LNCaP clone FGC (cell line): ENCODE results near the gene PCDHGA10.

Source experiments
- DNase-seq: peaks from one replicate; pipeline ENCODE4 v3.0.0-alpha.2; 2011; ENCODE audit warnings: low read depth
- H3K4me3 ChIP-seq: 2 replicates; pipeline ENCODE4 v1.5.1; 2011; ENCODE audit warnings: mild to moderate bottlenecking, low read depth, low read length, control low read depth
- TF ChIP-seq, protein P1 (sequence below): IDR thresholded peaks from 2 replicates; pipeline ENCODE4 v1.5.1; 2012; ENCODE audit warnings: mild to moderate bottlenecking; ENCODE audit not compliant: control insufficient read depth, insufficient read depth; ENCODE audit errors: extremely low read depth

PCDHGA10 gene

DNA sequence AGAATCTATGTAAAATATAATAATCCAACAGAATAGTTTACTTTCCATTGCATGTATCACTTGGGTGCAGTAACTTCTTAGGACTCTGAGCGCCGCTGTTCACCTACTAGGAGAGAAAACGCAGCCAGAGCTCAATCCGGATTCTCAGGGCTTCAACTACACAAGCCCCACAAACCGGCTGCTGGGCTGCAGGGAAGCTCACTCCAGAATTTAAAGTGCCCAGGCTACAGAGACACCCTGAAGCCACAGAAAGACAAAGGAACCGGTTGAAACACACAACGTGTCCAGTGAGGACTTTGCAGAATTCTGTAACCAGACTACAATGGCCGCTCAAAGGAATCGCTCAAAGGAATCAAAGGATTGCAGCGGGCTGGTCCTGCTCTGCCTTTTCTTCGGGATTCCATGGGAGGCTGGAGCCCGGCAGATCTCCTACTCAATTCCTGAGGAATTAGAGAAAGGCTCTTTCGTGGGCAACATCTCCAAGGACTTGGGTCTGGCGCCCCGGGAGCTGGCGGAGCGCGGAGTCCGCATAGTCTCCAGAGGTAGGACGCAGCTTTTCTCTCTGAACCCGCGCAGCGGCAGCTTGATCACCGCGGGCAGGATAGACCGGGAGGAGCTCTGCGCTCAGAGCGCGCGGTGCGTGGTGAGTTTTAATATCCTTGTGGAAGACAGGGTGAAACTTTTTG is at the start of gene PCDHGA10:
TSS of gene PCDHGA10 (plus strand) at position 134 of the 686 bp plus-strand sequence. CDS start at position 323, 189 bp downstream.
- peak; percentile 30 for DNase-seq
- peak within 1 kb of the TSS; percentile 67 for H3K4me3 ChIP-seq
- TF ChIP-seq, protein P1, sequence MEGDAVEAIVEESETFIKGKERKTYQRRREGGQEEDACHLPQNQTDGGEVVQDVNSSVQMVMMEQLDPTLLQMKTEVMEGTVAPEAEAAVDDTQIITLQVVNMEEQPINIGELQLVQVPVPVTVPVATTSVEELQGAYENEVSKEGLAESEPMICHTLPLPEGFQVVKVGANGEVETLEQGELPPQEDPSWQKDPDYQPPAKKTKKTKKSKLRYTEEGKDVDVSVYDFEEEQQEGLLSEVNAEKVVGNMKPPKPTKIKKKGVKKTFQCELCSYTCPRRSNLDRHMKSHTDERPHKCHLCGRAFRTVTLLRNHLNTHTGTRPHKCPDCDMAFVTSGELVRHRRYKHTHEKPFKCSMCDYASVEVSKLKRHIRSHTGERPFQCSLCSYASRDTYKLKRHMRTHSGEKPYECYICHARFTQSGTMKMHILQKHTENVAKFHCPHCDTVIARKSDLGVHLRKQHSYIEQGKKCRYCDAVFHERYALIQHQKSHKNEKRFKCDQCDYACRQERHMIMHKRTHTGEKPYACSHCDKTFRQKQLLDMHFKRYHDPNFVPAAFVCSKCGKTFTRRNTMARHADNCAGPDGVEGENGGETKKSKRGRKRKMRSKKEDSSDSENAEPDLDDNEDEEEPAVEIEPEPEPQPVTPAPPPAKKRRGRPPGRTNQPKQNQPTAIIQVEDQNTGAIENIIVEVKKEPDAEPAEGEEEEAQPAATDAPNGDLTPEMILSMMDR, result peak; percentile 69

DNA sequence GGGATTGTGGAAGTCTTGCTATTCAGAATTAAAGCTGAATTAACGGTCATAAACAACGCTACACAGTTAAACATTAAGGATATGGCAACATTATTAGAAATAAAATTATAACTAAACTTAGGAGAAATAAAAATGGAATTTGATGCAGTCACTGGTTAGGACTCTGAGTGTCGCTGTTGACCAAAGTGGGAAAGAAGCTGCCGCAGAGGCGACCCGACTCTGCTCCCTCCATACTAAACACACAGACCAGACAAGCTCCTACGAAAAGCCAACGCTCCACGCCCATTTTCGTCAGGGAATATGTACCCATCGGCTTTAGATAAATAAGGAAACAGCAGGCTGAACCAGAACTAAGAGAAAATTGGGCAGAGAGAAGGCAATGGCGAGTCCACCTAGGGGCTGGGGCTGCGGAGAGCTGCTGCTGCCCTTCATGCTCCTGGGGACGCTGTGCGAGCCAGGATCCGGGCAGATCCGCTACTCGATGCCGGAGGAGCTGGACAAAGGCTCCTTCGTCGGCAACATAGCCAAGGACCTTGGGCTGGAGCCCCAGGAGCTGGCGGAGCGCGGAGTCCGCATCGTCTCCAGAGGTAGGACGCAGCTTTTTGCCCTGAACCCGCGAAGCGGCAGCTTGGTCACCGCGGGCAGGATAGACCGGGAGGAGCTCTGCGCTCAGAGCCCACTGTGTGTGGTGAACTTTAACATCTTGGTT is 48.7 kb upstream of the PCDHGA10 start, which contains the start of gene PCDHGA5:
TSS of gene PCDHGA5 (plus strand) at position 211 of the 709 bp plus-strand sequence. CDS start at position 380, 169 bp downstream.
- DNase-seq, result no peak
- no peak within 1 kb of the TSS; the same call in 1 of the 2 replicates for H3K4me3 ChIP-seq
- TF ChIP-seq, protein P1, result no peak

DNA sequence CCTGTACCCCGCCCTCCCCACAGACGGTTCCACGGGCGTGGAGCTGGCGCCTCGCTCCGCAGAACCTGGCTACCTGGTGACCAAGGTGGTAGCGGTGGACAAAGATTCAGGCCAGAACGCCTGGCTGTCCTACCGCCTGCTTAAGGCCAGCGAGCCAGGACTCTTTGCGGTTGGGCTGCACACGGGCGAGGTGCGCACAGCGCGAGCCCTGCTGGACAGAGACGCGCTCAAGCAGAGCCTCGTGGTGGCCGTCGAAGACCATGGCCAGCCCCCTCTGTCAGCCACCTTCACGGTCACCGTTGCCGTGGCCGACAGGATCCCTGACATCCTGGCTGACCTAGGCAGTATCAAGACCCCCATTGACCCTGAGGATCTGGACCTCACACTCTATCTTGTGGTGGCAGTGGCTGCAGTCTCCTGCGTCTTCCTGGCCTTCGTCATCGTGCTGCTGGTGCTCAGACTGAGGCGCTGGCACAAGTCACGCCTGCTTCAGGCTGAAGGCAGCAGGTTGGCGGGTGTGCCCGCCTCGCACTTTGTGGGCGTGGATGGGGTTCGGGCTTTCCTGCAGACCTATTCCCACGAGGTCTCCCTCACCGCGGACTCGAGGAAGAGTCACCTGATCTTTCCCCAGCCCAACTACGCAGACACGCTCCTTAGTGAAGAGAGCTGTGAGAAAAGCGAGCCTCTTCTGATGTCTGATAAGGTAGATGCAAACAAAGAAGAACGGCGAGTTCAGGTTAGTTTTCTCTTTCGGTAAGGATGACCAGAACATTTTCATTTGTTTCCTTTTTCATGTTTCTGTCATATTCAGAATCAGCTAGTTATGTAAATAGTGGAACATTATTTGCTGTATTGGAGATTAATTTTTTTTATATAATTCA is 46.5 kb upstream of the PCDHGA10 start:
- no peak overlapping the region for H3K4me3 ChIP-seq
- DNase-seq, result peak; percentile 90

DNA sequence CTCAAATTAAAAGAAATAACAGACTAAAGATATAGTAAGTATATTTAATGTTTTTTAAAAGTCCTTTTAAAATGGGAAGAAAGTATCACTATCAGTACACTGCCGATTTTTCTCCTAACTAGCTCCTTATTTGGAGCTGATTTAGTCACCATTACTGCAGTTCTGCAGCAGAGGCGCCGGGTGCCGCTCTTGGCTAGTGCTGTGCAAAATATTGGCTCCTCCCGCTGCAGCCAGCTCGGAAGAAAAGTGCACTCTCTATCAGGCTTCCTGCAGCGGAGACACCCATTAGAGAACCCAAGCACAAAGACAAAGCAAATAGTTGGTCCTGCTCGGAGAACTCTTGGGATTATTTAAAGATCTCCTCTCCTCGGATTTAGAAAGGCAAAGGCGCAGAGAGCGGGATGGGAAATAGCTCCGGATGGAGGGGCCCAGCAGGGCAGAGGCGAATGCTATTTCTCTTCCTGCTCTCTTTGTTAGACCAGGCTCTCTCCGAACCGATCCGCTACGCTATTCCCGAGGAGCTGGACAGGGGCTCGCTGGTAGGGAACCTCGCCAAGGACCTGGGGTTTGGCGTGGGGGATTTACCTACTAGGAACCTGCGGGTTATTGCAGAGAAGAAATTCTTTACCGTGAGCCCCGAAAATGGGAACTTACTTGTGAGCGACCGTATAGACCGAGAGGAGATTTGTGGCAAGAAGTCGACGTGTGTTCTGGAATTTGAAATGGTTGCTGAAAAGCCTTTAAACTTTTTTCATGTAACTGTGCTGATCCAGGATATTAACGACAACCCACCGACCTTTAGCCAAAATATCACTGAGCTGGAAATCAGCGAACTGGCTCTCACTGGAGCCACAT is 42.6 kb upstream of the PCDHGA10 start, which contains the start of gene PCDHGB3:
TSS of gene PCDHGB3 (plus strand) at position 249 of the 855 bp plus-strand sequence. CDS start at position 402, 153 bp downstream.
- no peak within 1 kb of the TSS for H3K4me3 ChIP-seq
- DNase-seq, result no peak
- TF ChIP-seq, protein P1, result 0 out of 2 replicates have a peak, but pooled peaks have one; percentile 18

More for the DNA sequence above, 46.5 kb upstream of the PCDHGA10 start:
- TF ChIP-seq, protein P1, result no peak

DNA sequence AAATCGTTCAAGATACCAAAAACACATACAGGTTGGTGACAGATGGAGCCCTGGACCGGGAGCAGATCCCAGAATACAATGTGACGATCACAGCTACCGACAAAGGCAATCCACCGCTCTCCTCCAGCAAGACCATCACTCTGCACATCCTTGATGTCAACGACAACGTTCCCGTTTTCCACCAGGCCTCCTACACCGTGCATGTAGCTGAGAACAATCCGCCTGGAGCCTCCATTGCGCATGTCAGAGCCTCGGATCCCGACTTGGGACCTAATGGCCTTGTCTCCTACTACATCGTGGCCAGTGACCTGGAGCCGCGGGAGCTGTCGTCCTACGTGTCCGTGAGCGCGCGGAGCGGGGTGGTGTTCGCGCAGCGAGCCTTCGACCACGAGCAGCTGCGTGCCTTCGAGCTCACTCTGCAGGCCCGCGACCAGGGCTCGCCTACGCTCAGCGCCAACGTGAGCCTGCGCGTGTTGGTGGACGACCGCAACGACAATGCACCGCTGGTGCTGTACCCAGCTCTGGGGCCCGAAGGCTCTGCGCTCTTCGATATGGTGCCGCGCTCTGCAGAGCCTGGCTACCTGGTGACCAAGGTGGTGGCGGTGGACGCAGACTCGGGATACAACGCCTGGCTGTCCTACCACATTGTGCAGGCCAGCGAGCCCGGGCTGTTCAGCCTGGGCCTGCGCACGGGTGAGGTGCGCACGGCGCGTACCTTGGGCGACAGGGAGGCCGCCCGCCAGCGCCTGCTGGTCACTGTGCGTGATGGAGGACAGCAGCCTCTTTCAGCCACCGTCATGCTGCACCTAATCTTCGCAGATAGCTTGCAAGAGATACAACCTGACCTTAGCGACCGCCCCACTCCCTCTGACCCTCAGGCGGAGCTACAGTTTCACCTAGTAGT is 41.0 kb upstream of the PCDHGA10 start:
- TF ChIP-seq, protein P1, result no peak
- no peak overlapping the region for H3K4me3 ChIP-seq
- DNase-seq, result no peak
